Heart right ventricle (tissue), 16 donors: Measurements from ENCODE around the gene MMGT1. TPM values are rescaled to one million over a fixed set of nuclear protein-coding genes. Genes with fewer than 3 reads are reported as not detected.

Experiments
- ATAC-seq, 8 donors: fragments of 200-7000 bp; cut with Tn5 transposase; one replicate each; pipeline ENCODE4 v1.9.1; 2020; ENCODE audit warnings: mild to moderate bottlenecking in 8 of 8, moderate library complexity in 8 of 8, moderate number of reproducible peaks in 1 of 8
- DNase-seq, 2 donors: peaks; one replicate each; pipeline ENCODE4 v3.0.0-alpha.2; 2020
- H3K27ac ChIP-seq, 10 donors: fragments of 200-600 bp; sonication (generic) in 2 of 10; one replicate each; pipeline versions ENCODE4 v1.5.0 to v1.8.0; 2020 to 2022; ENCODE audit warnings: mild to moderate bottlenecking in 3 of 10
- H3K27me3 ChIP-seq, 7 donors: fragments of 200-600 bp; one replicate each; pipeline ENCODE4 v1.8.0; 2021 to 2022; ENCODE audit warnings: mild to moderate bottlenecking in 2 of 7
- H3K36me3 ChIP-seq, 9 donors: fragments of 200-600 bp; sonication (generic) in 1 of 9; one replicate each; pipeline versions ENCODE4 v1.5.0 to v1.8.0; 2020 to 2022; ENCODE audit warnings: mild to moderate bottlenecking in 2 of 9
- H3K4me1 ChIP-seq, 9 donors: fragments of 200-600 bp; sonication (generic) in 1 of 9; one replicate each; pipeline versions ENCODE4 v1.5.0 to v1.8.0; 2020 to 2022; ENCODE audit warnings: mild to moderate bottlenecking in 4 of 9
- H3K4me3 ChIP-seq, 10 donors: fragments of 200-600 bp; sonication (generic) in 2 of 10; one replicate each; pipeline versions ENCODE4 v1.5.0 to v1.8.0; 2020 to 2022; ENCODE audit warnings: mild to moderate bottlenecking in 7 of 10, moderate library complexity in 2 of 10
- H3K9me3 ChIP-seq, 11 donors: fragments of 200-600 bp in 10 of 11; sonication (generic) in 2 of 11; one replicate each; pipeline versions ENCODE4 v1.5.0 to v1.8.0; 2013 to 2022; ENCODE audit warnings: mild to moderate bottlenecking in 2 of 11, control low read depth in 1 of 11, moderate library complexity in 1 of 11
- WGBS, 2 donors: extraction: QIAGEN DNeasy Blood & Tissue Kit; methylation state at CpG; one replicate each; pipeline ENCODE4 v1.1.7; 2013; ENCODE audit warnings: inconsistent platforms in 1 of 2; 5-methylcytosine and 5-hydroxymethylcytosine counted together
- intact Hi-C, 10 donors: fragments of 100-400 bp; cut with DNase I; formaldehyde crosslinking; loops; one replicate each; pipeline versions ENCODE4 v1.11.1 to v1.14.2; 2022
- long read RNA-seq, 3 donors: library from polyadenylated mRNA; unstranded; transcript quantifications; one replicate each; pipeline ENCODE4 v2.0.0, GENCODE V29; 2020 to 2021
- polyA plus RNA-seq, 2 donors: library from polyadenylated mRNA; stranded (reverse); fragments of 200-250 nt; gene quantifications; one replicate each; pipeline ENCODE4 v1.2.3, GENCODE V29; 2013
- total RNA-seq, 10 donors: library from RNA; stranded (reverse); fragmentation: NEBNext Ultra II Directional in 3 of 10; extraction: Animal tissue kit (Norgen Biotek cat#: 25700) in 3 of 10; gene quantifications; one replicate each; pipeline versions ENCODE4 v1.2.1 to v1.2.4, GENCODE V29; 2021 to 2023
- TF ChIP-seq, protein P1 (sequence below), 9 donors: fragments of 200-600 bp; sonication (generic) in 2 of 9; IDR thresholded peaks; one replicate each; pipeline versions ENCODE4 v1.5.0 to v1.8.0; 2021 to 2022; ENCODE audit warnings: antibody characterized with exemption in 9 of 9, mild to moderate bottlenecking in 5 of 9, moderate library complexity in 1 of 9
- donor health status: Arrhythmogenic right ventricular cardiomyopathy.
- donor health status: ischemic (EF 13 %, LVEDD 7.1; RV severe dilation, severe dysfunction).
- donor health status: healthy with polysubstance abuse.
- donor health status: DM: no; HTN: yes; CAD: no.
- donor health status: DM: no; HTN: no; CAD: no.
- donor health status: ischemic (EF 25% LVEDD 6.9; RV normal size, moderate dysfunction).
- donor health status: ischemic (EF 25% LVEDD 5.7; RV mildly dilated, moderate dysfunction).
- donor health status: healthy.
- donor health status: DM: yes; HTN: yes; CAD: no.
- donor health status: Ischemic cardiomyopathy.
- donor health status: ischemic (EF 35%, LVEDD 5.7; RV mildly dilated, moderate dysfunction).
- donor health status: nonischemic (EF 11% LVEDD 7.7; RV severe dilation, severe dysfunction).
- donor health status: DM: yes; HTN: yes; CAD: no.
- donor health status: PGD.
- donor health status: ischemic (EF 29% LVEDD 5.4; RV normal size, mild dysfunction).
- donor health status: nonischemic (EF 23%, LVEDD 6.1; RV moderate dilation, normal function).

Gene MMGT1
- 10 to 100 TPM; 22.4 to 29.5 (median 26.4) TPM for total RNA-seq
- polyA plus RNA-seq: 10 to 100 TPM in 1 of 2 donors, 1 to 10 TPM in 1; 1.5 to 12.7 TPM
- long read RNA-seq, donor 1, transcript MMGT1-201 (4 exons, 3,738 nt): major isoform, 12 of 12 reads
- long read RNA-seq, donor 1, partial matches to known transcripts: 0 of 12 reads
- long read RNA-seq, donor 1, other reads (novel, unspliced or antisense): 0 of 12 reads
- long read RNA-seq, donor 2, transcript MMGT1-201 (4 exons, 3,738 nt): major isoform, 16 of 19 reads
- long read RNA-seq, donor 2, partial matches to known transcripts: 0 of 19 reads
- long read RNA-seq, donor 2, other reads (novel, unspliced or antisense): 3 of 19 reads
- long read RNA-seq, donor 3, transcript MMGT1-201 (4 exons, 3,738 nt): major isoform, 43 of 47 reads
- long read RNA-seq, donor 3, partial matches to known transcripts: 0 of 47 reads
- long read RNA-seq, donor 3, other reads (novel, unspliced or antisense): 4 of 47 reads

DNA sequence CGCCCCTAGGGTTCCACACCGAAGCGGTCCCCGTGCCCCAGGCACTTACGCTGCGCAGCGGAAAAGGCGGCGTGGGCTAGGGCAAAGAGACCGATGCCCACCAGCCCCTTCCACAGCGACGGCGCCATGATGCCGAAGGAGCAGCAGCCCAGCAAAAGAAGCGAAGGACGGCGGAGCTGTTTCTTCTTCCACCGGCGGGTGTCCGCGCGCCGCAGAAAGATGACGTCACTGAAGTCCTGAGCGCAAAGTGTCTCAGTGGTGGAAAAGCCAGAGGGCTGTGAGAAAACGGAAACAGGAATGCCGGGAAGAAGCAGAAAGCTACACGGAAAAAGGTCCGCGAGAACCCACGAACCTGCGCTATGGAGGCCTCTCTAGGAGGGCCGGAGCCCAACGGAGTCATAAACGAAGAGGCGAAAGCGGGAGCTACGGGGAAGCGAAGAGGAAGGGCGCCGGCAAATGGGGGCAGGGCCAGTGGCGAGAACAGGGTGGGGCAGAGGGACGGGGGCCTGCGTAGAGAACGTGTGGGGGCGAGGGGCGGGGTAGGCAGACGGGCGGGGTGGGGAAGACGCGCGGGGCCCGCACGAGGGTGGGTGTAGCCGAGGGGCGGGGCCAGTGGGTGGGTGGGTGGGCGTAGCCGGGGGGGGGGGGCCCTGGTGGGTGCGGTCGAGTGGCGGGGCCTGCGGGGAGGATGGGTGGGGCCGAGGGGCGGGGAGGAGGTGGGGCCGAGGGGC lies at the start of gene MMGT1:
Gene MMGT1, minus strand, starts transcription at position 441 of the 731 bp plus-strand sequence. Its CDS starts 313 bp downstream, at position 128.
- Histone ChIP-seq H3K9me3 (no peaks in the 10 kb centered on the region), H3K27me3 (no peaks in the 10 kb centered on the region), H3K27ac (peak within 1 kb of the TSS; percentile 80 to 96 (median 92)), H3K4me3 (peak within 1 kb of the TSS; percentile 64 to 90 (median 80)), H3K36me3 (peaks cover 0 to 8% (median 0%) of the 10 kb centered on the region in 9 donors), H3K4me1 (peaks cover 0 to 24% (median 16%) of the 10 kb centered on the region in 9 donors)
- DNase-seq (peak; percentile 80 to 84), ATAC-seq (peak; percentile 91 to 96 (median 95))
- WGBS, 2 donors: 0% methylated on average over 45 to 48 of the region's 65 CpGs
- TF ChIP-seq, protein P1, sequence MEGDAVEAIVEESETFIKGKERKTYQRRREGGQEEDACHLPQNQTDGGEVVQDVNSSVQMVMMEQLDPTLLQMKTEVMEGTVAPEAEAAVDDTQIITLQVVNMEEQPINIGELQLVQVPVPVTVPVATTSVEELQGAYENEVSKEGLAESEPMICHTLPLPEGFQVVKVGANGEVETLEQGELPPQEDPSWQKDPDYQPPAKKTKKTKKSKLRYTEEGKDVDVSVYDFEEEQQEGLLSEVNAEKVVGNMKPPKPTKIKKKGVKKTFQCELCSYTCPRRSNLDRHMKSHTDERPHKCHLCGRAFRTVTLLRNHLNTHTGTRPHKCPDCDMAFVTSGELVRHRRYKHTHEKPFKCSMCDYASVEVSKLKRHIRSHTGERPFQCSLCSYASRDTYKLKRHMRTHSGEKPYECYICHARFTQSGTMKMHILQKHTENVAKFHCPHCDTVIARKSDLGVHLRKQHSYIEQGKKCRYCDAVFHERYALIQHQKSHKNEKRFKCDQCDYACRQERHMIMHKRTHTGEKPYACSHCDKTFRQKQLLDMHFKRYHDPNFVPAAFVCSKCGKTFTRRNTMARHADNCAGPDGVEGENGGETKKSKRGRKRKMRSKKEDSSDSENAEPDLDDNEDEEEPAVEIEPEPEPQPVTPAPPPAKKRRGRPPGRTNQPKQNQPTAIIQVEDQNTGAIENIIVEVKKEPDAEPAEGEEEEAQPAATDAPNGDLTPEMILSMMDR (IDR thresholded peaks at IDR 0.05): no peak
- intact Hi-C loops: loop anchor here in 1 of 10 donors (2.0 kb wide), 1 partner anchor 523 kb away; the partner anchor contains the start of gene HTATSF1

DNA sequence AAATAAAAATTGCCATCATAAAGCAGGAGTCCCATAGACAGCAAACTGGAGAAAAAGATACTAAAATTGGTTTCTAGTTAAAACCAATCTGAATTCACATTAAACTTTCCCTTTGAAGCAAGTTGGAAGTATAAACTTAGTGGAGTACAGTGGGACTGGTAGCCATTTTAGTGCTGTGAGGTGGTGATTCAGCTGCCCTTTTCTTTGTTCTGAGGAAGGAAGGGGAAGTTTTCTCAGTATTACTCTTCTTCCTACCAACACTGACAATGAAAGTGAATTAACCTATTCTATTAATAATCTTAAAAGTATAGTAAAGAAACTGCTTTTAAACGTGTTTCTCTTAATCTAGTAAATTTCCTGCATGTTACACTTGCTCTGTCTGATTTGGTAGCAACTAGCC lies 48.1 kb upstream of the MMGT1 start:
- no peaks in the 10 kb centered on the region for H3K4me1 ChIP-seq
- ATAC-seq (no peak), DNase-seq (no peak)
- whole genome bisulfite sequencing, 2 donors: 55 to 74% methylated on average over 1 of the region's 1 CpG
- peaks cover 0 to 62% (median 0%) of the 10 kb centered on the region in 9 donors for H3K36me3 ChIP-seq
- H3K9me3 ChIP-seq: no peaks in the 10 kb centered on the region
- H3K27ac ChIP-seq: no peak overlapping the region
- no peak overlapping the region for H3K4me3 ChIP-seq
- TF ChIP-seq, protein P1 (IDR thresholded peaks at IDR 0.05): no peak
- H3K27me3 ChIP-seq: peaks cover 0 to 14% (median 0%) of the 10 kb centered on the region in 7 donors
- intact Hi-C loops: loop anchor here in 4 of 10 donors (5.0 to 10.0 kb wide), 3 partner anchors 470 to 563 kb away; no protein-coding TSS in a partner anchor

DNA sequence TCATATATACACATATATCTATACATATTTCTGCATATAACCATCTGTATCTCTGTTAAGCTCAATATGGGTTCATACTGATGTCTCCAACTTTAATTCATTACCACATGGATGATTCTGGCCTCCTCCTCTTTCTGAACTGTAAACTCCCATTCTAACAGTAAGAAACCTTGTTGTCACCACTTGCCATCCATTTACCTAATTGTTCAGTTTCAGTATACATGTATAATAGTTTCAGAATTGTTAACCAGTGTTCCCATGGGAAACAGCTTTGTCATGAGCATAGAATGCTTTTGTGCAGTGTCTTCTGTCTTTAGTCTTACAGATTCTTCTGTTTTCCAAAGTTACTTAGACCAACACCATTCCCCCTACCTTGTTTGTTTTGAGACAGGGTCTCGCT lies 47.4 kb upstream of the MMGT1 start:
- WGBS, 2 donors: 100% methylated on average over 1 of the region's 1 CpG
- TF ChIP-seq, protein P1 (IDR thresholded peaks at IDR 0.05): no peak
- Histone ChIP-seq H3K27ac (no peak overlapping the region), H3K9me3 (no peaks in the 10 kb centered on the region), H3K36me3 (peaks cover 0 to 69% (median 0%) of the 10 kb centered on the region in 9 donors), H3K27me3 (peaks cover 0 to 14% (median 0%) of the 10 kb centered on the region in 7 donors), H3K4me1 (no peaks in the 10 kb centered on the region), H3K4me3 (no peak overlapping the region)
- ATAC-seq: no peak
- DNase-seq: no peak
- intact Hi-C loops: loop anchor here in 4 of 10 donors (5.0 to 10.0 kb wide), 3 partner anchors 471 to 564 kb away; no protein-coding TSS in a partner anchor

DNA sequence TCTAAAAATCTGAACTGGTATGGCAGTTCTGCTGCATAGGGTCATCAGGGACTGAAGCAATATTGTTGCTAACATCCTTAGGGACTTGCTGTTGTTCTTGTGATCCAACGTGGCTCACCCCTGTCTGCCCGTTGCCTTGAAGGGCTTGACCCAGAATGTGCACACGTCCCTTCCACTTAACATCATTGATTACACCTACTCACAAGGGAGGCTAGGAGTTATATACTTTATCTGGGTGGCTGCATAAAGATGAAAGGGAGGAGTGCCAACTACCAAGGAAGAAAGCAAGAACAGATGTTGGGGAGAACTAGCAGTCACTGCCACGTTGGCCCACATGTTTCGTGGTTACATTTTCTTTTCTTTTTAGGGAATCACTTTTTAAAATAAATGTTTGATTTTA lies 45.4 kb upstream of the MMGT1 start:
- peaks cover 0 to 58% (median 0%) of the 10 kb centered on the region in 9 donors for H3K36me3 ChIP-seq

More for the DNA sequence above, 45.4 kb upstream of the MMGT1 start:
- Histone ChIP-seq H3K27me3 (peaks cover 0 to 6% (median 0%) of the 10 kb centered on the region in 7 donors), H3K4me1 (no peaks in the 10 kb centered on the region), H3K4me3 (no peak overlapping the region), H3K9me3 (no peaks in the 10 kb centered on the region), H3K27ac (no peak overlapping the region)
- intact Hi-C loops: no loop called here
- DNase-seq: no peak
- TF ChIP-seq, protein P1 (IDR thresholded peaks at IDR 0.05): no peak
- ATAC-seq: no peak
- 74 to 76% methylated on average over 5 of the region's 5 CpGs for WGBS, 2 donors
